ENCODE results near the gene HNRNPL.

HNRNPL gene

DNA sequence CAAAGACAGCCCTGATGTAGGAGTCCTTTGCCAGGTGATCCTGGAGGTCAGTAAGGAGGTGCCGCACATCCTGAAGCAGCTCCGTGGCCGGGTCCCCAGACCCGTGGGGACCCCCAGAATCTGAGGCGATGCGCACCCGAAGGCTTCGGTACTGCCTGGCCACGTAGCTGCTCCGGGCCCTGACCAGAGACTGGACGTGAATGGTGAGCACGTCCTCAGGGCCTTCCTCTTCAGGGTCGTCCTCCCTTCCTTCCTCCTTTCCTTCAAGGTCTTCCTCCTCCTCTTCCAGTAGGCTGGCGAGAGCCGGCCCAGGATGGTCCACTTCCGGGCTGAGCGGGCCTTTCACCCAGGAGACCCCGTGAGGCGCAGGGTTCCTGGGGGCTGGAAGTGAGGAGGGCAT lies 20.8 kb upstream of the HNRNPL start:
- H3K4me3 ChIP-seq (ENCODE audit: low read depth, low read length) = no peak overlapping the region
- H3K27me3 ChIP-seq = no peaks in the 10 kb centered on the region
- H3K9me3 ChIP-seq = no peaks in the 10 kb centered on the region
- TF ChIP-seq, protein P1, sequence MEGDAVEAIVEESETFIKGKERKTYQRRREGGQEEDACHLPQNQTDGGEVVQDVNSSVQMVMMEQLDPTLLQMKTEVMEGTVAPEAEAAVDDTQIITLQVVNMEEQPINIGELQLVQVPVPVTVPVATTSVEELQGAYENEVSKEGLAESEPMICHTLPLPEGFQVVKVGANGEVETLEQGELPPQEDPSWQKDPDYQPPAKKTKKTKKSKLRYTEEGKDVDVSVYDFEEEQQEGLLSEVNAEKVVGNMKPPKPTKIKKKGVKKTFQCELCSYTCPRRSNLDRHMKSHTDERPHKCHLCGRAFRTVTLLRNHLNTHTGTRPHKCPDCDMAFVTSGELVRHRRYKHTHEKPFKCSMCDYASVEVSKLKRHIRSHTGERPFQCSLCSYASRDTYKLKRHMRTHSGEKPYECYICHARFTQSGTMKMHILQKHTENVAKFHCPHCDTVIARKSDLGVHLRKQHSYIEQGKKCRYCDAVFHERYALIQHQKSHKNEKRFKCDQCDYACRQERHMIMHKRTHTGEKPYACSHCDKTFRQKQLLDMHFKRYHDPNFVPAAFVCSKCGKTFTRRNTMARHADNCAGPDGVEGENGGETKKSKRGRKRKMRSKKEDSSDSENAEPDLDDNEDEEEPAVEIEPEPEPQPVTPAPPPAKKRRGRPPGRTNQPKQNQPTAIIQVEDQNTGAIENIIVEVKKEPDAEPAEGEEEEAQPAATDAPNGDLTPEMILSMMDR (IDR thresholded peaks at IDR 0.05; ENCODE audit: low read depth, low read length) = no peak
- H3K4me1 ChIP-seq = no peaks in the 10 kb centered on the region
- DNase-seq = no peak
- no peaks in the 10 kb centered on the region for H3K36me3 ChIP-seq

DNA sequence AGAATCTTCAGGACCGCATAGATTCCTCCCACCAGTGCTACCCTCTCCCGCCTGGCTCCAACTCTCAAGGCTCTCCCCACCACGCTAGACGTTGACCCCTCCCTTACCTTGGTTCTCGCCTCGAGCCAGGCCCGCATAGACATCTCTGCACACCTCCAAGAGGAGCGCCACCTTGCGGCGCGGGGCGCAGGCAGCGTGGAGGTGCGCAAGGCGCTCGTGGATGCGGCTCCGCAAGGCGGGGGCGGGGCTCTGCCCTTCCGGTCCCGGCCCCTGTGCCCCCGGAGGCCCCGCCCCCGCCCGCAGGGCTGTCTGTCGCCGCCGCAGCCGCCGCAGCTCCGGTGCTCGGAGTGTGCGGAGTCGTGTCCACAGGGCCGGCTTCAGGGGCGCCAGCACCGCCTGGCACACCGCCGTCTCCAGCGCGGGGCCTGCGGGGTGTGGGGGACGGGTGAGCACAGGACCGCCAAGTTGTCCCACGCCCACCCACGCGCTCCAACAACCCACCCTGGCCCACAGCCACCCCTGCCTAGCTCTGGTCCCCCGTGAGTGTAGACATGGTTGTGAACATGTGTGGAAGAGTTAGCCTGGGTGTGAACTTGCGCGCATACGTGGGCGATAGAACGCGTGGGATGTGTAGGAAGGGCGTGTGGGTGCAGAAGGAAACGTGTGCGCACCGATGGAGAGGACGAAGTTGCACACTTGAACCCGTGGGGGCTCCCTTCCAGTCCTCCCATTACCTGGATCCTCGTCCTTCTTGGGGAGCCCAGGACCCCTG lies 20.2 kb upstream of the HNRNPL start:
- peak; percentile 94 for DNase-seq
- Histone ChIP-seq H3K9me3 (no peaks in the 10 kb centered on the region), H3K27me3 (no peaks in the 10 kb centered on the region), H3K4me3 (ENCODE audit: low read depth, low read length) (peak overlapping the region; percentile 67), H3K4me1 (no peaks in the 10 kb centered on the region), H3K36me3 (no peaks in the 10 kb centered on the region)
- TF ChIP-seq, protein P1 (IDR thresholded peaks at IDR 0.05; ENCODE audit: low read depth, low read length) = peak; percentile 79

DNA sequence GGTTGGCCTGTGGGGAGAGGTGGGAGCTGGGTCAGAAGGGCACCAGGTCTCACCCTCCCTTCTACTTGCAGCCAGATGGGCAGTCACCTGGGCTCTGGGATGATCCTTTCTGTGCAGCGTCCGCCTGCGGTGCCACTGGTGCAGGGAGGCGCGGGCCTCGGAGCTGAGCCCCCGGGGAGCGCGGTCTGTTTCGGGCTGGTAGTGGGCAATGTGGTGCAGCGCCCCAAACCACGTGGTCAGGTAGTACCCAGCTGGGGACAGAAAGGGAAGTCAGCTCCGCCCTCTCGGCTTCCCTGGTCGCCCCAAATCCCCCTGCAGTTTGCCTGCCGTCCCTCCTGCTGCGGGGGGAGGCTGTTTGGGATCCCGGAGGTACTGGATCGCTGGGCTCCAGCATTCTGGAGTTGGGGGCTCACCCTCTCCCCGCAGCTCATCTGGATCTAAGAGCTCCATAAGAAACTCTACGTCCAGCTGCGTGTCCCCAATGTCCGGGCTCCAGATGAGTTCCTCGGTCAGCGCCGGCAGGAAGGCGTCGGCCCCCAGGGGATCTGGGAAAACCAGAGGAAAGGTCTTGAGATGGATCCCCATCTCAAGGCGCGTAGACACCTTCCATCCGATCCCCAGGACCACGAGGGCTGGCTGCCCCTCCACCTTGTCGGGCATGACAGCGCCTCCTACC lies 19.5 kb upstream of the HNRNPL start:
- no peaks in the 10 kb centered on the region for H3K36me3 ChIP-seq
- peak overlapping the region; percentile 67 for H3K4me3 ChIP-seq (ENCODE audit: low read depth, low read length)
- no peaks in the 10 kb centered on the region for H3K27me3 ChIP-seq
- no peaks in the 10 kb centered on the region for H3K9me3 ChIP-seq
- TF ChIP-seq, protein P1 (IDR thresholded peaks at IDR 0.05; ENCODE audit: low read depth, low read length) = no peak
- no peaks in the 10 kb centered on the region for H3K4me1 ChIP-seq
- peak; percentile 49 for DNase-seq

- Histone ChIP-seq H3K36me3 (no peaks in the 10 kb centered on the region), H3K27me3 (no peaks in the 10 kb centered on the region), H3K9me3 (no peaks in the 10 kb centered on the region), H3K4me3 (ENCODE audit: low read depth, low read length) (peak overlapping the region; percentile 67), H3K4me1 (no peaks in the 10 kb centered on the region)
- TF ChIP-seq, protein P1 (IDR thresholded peaks at IDR 0.05; ENCODE audit: low read depth, low read length) = no peak
- DNase-seq = no peak
Observed at GRCh38 chr19:38868551-38868950, 18.8 kb upstream of the HNRNPL start.

- Histone ChIP-seq H3K9me3 (no peaks in the 10 kb centered on the region), H3K4me3 (ENCODE audit: low read depth, low read length) (no peak overlapping the region), H3K4me1 (peaks cover 5% of the 10 kb centered on the region; the same call in 1 of the 2 replicates), H3K27me3 (no peaks in the 10 kb centered on the region), H3K36me3 (no peaks in the 10 kb centered on the region)
- no peak for DNase-seq
- TF ChIP-seq, protein P1 (IDR thresholded peaks at IDR 0.05; ENCODE audit: low read depth, low read length) = no peak
Observed at GRCh38 chr19:38867171-38867780, 17.5 kb upstream of the HNRNPL start.
